Astrocyte of the cerebellum (primary cell): ENCODE results near the gene MYL3.

Source experiments
- DNase-seq: peaks from one replicate; pipeline ENCODE4 v3.0.0-alpha.2; 2011; ENCODE audit warnings: low read depth
- H3K4me3 ChIP-seq: 2 replicates; pipeline ENCODE4 v1.5.1; 2011; ENCODE audit warnings: mild to moderate bottlenecking, low read depth, low read length, moderate library complexity
- in situ Hi-C: cut with HindIII; loops from 2 replicates; pipeline ENCODE4 v1.10.0; 2017; ENCODE audit warnings: low sequenced_read_pairs
- TF ChIP-seq, protein P1 (sequence below): IDR thresholded peaks from 2 replicates; pipeline ENCODE4 v1.5.1; 2012; ENCODE audit warnings: low read length, low read depth, moderate library complexity, mild to moderate bottlenecking; ENCODE audit errors: missing control alignments

MYL3 gene

DNA sequence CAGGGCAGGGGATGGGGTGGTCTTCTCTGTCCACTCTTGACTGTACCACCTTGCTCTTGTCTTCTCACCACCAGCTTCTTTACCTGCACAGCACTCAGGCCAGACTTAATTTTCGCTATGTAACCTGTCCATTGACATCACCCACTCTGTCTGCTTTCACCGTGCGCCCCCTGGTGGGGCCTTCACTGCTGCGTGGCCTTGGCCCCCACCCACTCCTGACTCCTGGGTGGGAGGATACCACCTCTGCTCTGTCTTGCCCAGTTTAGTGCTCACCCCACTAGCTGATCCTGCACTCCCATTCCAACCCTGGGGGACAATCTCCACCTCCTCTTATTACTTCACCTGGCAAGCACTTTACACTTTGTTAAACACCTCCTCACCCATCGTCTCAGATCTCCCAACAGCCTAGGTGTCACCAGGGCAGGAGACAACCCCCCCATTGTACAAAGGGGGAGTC, 32.0 kb upstream of the MYL3 start:
- in situ Hi-C loops, result no loop called here
- no peak overlapping the region for H3K4me3 ChIP-seq
- DNase-seq, result no peak
- TF ChIP-seq, protein P1, sequence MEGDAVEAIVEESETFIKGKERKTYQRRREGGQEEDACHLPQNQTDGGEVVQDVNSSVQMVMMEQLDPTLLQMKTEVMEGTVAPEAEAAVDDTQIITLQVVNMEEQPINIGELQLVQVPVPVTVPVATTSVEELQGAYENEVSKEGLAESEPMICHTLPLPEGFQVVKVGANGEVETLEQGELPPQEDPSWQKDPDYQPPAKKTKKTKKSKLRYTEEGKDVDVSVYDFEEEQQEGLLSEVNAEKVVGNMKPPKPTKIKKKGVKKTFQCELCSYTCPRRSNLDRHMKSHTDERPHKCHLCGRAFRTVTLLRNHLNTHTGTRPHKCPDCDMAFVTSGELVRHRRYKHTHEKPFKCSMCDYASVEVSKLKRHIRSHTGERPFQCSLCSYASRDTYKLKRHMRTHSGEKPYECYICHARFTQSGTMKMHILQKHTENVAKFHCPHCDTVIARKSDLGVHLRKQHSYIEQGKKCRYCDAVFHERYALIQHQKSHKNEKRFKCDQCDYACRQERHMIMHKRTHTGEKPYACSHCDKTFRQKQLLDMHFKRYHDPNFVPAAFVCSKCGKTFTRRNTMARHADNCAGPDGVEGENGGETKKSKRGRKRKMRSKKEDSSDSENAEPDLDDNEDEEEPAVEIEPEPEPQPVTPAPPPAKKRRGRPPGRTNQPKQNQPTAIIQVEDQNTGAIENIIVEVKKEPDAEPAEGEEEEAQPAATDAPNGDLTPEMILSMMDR, result peak; percentile 88

DNA sequence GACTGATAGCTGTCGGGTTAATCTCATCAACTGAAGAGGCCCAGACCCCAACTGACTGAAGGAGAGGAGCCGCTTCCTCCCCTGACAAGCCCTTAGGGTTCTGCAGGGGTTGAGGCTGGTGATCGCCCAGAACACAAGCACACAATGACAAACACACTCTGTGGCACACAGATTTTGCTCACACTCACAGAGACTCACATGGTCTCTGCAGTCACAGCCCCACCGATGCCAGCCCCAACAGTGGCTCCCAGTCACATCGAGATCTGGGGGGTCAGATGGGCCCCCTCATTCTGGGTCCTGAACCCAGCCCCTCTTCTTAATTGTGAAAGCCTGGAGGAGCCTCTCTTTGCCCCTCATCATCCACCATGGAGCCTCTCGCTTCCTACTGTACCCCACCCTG, 31.0 kb upstream of the MYL3 start:
- no peak for DNase-seq
- H3K4me3 ChIP-seq, result no peak overlapping the region
- TF ChIP-seq, protein P1, result no peak
- in situ Hi-C loops, result no loop called here

DNA sequence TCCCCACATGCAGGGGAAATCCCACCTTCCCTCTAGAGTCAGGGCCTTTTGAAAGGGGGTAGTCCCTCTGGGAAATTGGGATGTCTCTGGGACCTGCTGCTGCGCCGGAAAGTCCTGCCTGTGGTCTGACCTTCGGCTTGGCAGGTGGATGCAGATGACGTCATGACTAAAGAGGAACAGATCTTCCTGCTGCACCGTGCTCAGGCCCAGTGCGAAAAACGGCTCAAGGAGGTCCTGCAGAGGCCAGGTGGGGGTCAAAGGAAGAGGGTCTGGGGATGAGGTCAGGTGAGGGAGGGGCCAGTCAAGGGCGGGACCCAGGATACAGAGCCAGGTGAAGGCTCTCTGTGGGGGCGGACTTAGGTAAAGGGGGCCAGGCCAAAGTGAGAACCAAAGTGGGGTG, 30.5 kb upstream of the MYL3 start:
- in situ Hi-C loops, result no loop called here
- no peak for DNase-seq
- TF ChIP-seq, protein P1, result no peak

DNA sequence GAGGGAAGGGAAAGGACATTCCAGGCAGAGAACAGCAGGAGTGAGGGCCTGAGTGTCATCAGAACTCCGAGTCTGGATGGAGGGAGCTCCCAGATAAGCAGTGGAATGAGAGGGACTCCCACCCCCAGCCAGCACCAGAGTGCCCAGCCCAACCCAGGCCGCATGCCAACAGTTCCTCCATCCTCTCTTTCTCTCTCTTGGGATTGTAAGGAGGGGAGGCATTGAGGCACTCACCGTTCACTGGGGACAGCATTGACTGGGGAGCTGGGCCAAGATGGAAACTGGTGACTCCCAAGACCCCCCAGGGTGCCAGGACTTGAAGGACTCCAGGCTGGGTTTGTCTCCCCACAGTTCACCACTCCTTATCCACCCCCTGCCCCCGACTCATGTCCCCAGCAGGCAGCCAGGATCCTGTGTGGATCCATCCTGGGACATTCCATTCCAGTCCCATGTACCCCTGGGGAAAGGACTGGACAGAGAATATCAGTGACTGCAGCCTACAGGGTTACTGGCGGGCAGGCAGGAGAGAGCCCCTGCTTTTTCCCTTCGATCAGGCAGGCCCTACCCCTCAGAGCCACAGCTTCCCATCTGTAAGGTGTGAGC, 30.0 kb upstream of the MYL3 start:
- no peak overlapping the region for H3K4me3 ChIP-seq
- DNase-seq, result no peak
- in situ Hi-C loops, result no loop called here
- TF ChIP-seq, protein P1, result no peak

More for the DNA sequence above, 30.5 kb upstream of the MYL3 start:
- no peak overlapping the region for H3K4me3 ChIP-seq

DNA sequence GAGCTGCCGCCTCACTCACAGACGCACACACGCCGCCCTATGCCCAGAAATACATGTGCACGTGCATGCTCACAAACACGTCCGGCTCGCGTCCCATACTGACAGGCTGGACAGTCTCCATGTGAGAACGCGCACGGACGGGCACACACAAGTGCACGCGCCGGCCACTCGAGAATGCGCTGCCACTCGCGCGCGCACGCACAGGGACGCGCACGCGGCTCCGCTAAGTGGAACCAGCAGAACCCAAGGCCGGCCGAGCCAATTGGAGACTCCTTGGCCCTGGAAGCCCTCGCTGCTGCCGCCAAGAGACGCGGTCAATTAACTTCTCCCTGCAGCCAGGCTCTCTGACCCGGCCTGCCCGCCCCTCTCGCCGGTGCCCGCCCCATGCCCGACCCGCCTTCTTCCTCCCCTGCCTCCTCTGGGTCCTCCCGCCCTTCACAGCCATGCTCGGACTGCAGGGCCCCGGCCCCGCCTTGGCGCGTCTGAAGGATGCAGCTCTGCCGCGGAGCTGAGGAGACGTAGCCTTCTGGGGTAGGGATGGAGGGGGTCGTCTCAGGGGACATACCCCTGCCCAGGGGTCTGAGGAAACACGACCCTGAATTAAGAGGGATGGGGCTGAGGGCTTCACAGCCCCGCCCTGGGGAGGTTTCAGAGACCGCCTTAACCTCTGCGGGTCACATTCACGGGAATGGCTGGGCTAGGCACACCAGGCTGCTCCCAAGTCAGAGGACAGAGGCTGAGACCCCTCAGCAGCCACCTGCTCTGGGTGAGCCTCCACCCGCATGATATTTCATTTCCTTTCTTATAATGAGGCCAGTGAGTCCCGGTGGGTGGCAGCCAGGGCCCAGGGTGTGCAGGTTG, 29.3 kb upstream of the MYL3 start:
- TF ChIP-seq, protein P1, result no peak
- in situ Hi-C loops, result no loop called here
- no peak for DNase-seq
- H3K4me3 ChIP-seq, result peak overlapping the region; percentile 32

DNA sequence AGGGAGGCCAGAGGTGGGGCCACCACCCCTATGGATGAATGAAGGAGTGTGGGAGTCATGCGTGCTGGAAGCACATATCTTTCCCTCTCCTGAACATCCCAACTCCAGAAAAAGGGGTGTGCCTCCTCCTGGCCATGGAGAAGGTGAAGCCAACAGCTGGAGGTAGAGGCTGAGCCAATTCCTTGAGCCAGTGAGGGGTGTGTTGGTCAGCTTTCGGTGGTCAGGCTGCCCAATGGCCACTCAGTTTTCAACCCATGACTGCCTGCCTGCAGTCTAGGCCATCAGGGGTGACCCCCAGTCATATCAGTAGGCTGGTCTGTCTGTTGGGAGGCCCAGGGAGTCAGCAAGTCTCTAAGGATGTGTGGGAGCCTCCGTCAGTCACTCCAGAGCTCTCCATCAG, 27.9 kb upstream of the MYL3 start:
- no peak for DNase-seq

More for the DNA sequence above, 27.9 kb upstream of the MYL3 start:
- in situ Hi-C loops, result no loop called here
- H3K4me3 ChIP-seq, result no peak overlapping the region
- TF ChIP-seq, protein P1, result no peak
